ENCODE results near the gene IL1RAPL2. TPM values are rescaled to one million over a fixed set of nuclear protein-coding genes. Genes with fewer than 3 reads are reported as not detected.

The IL1RAPL2 gene
- total RNA-seq, 4 donors from 2014 or later, result not detected

DNA sequence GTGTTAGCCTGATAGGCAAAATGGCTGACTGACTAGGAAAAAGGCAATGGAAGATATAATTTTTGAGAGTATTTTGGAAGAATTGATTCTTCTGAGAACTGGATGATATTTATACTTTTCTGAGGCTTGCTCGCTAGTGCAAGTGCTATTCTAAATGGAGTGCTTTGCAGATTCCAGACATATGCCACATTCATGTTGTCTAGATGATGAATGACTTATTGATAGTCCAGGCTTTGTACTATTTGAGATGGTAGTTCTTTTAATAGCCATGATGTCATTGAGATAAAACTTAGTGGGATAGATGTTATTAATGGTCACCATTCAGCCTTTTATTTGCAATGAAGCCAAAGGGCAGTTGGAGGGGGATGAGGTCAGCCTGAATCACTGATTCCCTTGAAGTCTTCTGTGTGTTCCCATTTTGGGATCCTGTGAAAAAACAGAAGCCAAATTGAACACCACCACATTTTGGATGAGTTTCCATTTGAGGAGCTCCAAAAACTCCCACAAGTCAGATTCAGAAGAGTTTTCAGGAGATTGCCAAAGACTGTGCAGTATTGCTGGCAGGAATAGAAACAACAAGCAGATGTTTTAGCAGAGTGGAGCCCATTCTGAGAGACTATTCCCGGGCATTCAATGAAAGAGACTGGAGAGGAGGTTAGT, 184.1 kb downstream of the IL1RAPL2 start:
- TF ChIP-seq POLR2A (IDR thresholded peaks at IDR 0.05) (no peak), CTCF (IDR thresholded peaks at IDR 0.05) (no peak)
- DNase-seq, result no peak
- intact Hi-C loops (cut with DNase I), result no loop called here
- Histone ChIP-seq H3K4me3 (replicated peaks in 1 of 3) (no peak overlapping the region), H3K27ac (no peak overlapping the region), H3K27me3 (no peaks in the 10 kb centered on the region), H3K36me3 (no peaks in the 10 kb centered on the region), H3K9me3 (no peaks in the 10 kb centered on the region), H3K4me1 (no peaks in the 10 kb centered on the region)
- 50 to 61% methylated on average over 2 of the region's 2 CpGs for WGBS, 2 donors

DNA sequence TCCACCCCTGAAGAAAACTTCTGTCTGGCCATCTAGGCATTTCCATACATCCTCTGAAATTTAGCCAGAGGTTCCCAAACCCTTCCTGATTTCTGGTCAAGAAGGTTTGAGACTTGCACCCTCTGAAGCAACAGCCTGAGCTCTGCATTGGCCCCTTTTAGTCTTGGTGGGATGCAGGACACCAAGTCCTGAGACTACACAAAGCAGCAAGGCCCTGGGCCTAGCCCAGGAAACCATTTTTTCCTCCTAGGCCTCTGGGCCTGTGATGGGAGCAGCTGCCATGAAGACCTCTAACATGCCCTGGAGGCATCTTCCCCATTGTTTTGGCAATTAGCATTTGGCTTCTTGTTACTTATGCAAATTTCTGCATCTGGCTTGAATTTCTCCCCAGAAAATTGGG, 196.6 kb downstream of the IL1RAPL2 start:
- Histone ChIP-seq H3K9me3 (no peaks in the 10 kb centered on the region), H3K4me1 (no peaks in the 10 kb centered on the region), H3K4me3 (replicated peaks in 1 of 3) (no peak overlapping the region), H3K36me3 (no peaks in the 10 kb centered on the region), H3K27ac (no peak overlapping the region), H3K27me3 (no peaks in the 10 kb centered on the region)
- TF ChIP-seq POLR2A (IDR thresholded peaks at IDR 0.05) (no peak), CTCF (IDR thresholded peaks at IDR 0.05) (no peak)
- no peak for DNase-seq
- intact Hi-C loops (cut with DNase I), result no loop called here

GRCh38 chrX:104789784-104790183, 223.8 kb downstream of the IL1RAPL2 start:
- intact Hi-C loops (cut with DNase I), result no loop called here
- Histone ChIP-seq H3K4me3 (replicated peaks in 1 of 3) (no peak overlapping the region), H3K4me1 (no peaks in the 10 kb centered on the region), H3K27ac (no peak overlapping the region), H3K36me3 (no peaks in the 10 kb centered on the region), H3K9me3 (no peaks in the 10 kb centered on the region), H3K27me3 (no peaks in the 10 kb centered on the region)
- no peak for DNase-seq
- TF ChIP-seq CTCF (IDR thresholded peaks at IDR 0.05) (no peak), POLR2A (IDR thresholded peaks at IDR 0.05) (no peak)

- DNase-seq, result no peak
- H3K4me3 ChIP-seq (replicated peaks in 1 of 3), result no peak overlapping the region
- intact Hi-C loops (cut with DNase I), result no loop called here
- H3K9me3 ChIP-seq, result no peaks in the 10 kb centered on the region
- 0 to 50% methylated on average over 1 of the region's 1 CpG for WGBS, 2 donors
- no peaks in the 10 kb centered on the region for H3K36me3 ChIP-seq
- H3K27me3 ChIP-seq, result no peaks in the 10 kb centered on the region
- H3K4me1 ChIP-seq, result no peaks in the 10 kb centered on the region
- TF ChIP-seq CTCF (IDR thresholded peaks at IDR 0.05), result no peak
- TF ChIP-seq POLR2A (IDR thresholded peaks at IDR 0.05), result no peak
- H3K27ac ChIP-seq, result no peak overlapping the region
Measured at GRCh38 chrX:104795804-104796203, 229.8 kb downstream of the IL1RAPL2 start.

GRCh38 chrX:104803219-104803618, 237.2 kb downstream of the IL1RAPL2 start:
- intact Hi-C loops (cut with DNase I), result no loop called here
- Histone ChIP-seq H3K27me3 (no peaks in the 10 kb centered on the region), H3K9me3 (no peaks in the 10 kb centered on the region), H3K4me3 (replicated peaks in 1 of 3) (no peak overlapping the region), H3K27ac (no peak overlapping the region), H3K4me1 (no peaks in the 10 kb centered on the region), H3K36me3 (no peaks in the 10 kb centered on the region)
- no peak for TF ChIP-seq POLR2A (IDR thresholded peaks at IDR 0.05)
- no peak for TF ChIP-seq CTCF (IDR thresholded peaks at IDR 0.05)
- DNase-seq, result no peak
- 62% methylated on average over 1 of the region's 1 CpG for WGBS, 2 donors

Measured in thyroid gland (tissue), 4 donors.